DMS53 treated with DMSO at 0.1 percent for 48 hours (cell line): ENCODE data around the gene ADAMTS6.
"Not testable (repeated sequence)": the region's sequence is repeated elsewhere in the genome, so short reads cannot be mapped to it uniquely, and the experiment has no call there.

ENCODE experiments used
- DNase-seq: peaks from one replicate; lab custom pipeline; 2025; ENCODE audit not compliant: unreplicated experiment; lab: John Stamatoyannopoulos, UW

Gene ADAMTS6

DNA sequence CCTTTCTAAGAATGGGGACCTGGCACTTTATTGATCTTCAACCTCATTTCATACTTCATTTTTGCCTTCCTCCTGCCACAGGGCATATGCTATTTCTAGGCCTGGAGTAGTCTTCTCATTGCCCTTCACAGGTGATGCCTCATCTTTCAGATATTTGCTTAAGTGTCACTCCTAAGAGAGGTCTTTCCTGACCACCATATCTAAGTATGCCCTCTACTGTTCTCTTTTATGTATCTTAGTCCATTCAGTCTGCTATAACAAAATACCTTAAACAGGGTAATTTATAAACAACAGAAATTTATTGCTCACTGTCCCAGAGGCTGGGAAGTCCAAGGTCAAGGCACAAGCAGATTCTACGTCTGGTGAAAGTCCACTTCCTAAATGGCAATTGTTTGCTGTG lies 99.1 kb downstream of the ADAMTS6 start:
- no peak for DNase-seq

DNA sequence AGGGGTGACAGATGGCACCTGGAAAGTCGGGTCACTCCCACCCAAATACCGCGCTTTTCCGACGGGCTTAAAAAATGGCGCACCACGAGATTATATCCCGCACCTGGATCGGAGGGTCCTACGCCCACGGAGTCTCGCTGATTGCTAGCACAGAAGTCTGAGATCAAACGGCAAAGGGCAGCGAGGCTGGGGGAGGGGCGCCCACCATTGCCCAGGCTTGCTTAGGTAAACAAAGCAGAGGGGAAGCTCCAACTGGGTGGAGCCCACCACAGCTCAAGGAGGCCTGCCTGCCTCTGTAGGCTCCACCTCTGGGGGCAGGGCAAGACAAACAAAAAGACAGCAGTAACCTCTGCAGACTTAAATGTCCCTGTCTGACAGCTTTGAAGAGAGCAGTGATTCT lies 111.2 kb downstream of the ADAMTS6 start:
- DNase-seq: not testable (repeated sequence)

DNA sequence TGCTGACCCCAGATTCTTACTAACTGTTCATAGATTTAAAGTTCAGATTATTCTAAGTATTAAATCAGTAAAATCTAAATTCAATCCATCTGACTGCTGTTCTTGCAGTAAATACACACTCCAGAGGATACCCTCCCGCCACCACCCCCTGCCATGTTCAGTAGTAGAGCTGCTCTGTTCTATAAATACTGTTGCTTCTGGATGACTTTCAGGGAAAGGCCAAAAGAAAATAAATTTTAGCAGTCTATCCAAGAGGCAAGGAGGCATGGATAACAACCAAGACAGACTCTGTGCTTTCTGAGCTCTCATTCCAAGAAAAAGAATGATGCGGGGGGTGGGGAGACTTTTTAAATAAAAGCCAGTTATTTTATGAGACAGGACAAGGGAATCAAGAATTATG lies 115.1 kb downstream of the ADAMTS6 start:
- no peak for DNase-seq

DNA sequence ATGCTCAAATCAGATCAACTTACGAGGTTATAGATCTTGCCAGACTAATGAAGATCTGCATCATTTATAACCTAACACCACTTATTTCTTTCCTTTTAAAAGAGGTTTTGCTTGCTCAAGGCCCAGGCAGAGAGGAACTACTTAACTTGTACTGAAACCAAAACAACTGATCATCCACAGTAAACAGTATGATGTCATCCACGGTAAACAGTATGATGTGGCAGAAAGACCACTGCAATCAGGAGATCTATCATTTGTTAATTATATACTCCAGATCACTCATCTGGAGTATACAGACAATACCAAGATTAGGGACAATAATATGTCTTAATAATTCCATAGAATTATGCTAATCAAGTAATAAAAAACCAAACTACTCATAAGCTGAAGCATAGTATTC lies 116.8 kb downstream of the ADAMTS6 start:
- DNase-seq: peak; percentile 59

DNA sequence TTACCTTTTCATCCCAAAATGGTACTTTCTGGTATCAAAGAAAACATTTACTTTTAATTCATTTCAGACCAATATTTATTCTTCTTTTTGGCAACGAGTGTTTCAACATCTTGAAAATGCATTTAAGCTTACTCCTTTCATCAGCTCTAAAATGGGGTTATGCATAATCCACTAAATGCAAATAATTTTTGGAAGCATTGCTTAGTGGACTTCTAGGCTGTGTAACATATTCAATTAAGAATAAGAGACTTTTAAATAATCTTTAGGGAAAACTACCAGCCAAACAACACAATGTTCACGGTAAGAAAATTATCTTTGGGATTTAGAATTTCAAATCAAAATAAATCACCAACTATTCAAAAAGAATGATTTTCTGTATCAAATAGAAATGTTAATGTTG lies 118.2 kb downstream of the ADAMTS6 start:
- DNase-seq: no peak

DNA sequence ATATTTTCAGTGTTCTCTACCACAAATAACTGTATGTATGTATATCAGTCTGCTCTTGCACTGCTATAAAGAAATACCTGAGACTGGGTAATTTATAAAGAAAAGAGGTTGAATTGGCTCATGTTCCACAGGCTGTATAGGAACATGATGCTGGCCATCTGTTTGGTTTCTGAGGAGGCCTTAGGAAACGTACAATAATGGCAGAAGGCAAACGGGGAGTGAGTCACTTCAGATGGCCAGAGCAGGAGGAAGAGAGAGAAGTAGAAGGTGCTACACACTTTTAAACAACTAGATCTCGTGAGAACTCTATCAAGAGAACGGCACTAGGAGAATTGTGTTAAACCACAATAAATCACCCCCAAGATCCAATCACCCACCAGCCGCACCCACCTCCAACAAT lies 121.7 kb downstream of the ADAMTS6 start:
- no peak for DNase-seq

DNA sequence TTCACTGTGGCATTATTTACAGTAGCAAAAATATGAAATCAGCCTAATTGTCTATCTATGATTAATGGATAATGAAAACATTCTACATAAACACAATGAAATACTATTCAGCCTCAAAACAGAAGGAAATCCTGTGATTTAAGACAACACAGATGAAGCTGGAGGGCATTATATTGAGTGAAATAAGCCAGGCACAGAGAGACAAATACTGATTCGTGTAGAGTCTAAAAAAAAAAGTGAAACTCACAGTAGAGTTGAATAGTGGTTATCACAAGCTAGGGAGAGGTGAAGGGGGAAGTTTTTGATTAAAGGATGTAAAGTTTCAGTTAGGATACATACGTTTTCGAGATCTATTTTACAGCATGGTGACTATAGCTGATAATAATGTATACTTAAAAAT lies 122.2 kb downstream of the ADAMTS6 start:
- DNase-seq: no peak

DNA sequence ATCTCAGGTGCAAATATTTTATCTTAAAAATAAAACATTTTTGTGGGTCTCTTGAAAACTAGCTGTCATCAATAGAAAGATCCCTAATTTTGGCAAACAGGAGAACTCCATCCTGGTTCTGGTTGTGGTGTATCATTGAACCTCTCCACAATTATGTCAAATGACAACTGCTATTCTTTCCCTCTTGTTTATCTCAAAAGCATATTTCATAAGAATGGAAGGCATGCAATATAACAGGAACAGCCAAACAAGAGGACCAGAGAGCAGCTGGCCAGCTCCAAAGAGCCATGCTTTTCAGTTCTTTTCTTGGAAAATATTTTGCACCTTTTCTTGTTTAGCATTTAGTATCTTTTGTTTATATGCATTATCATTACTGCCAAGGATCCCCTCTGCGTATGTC lies 125.4 kb downstream of the ADAMTS6 start:
- no peak for DNase-seq

DNA sequence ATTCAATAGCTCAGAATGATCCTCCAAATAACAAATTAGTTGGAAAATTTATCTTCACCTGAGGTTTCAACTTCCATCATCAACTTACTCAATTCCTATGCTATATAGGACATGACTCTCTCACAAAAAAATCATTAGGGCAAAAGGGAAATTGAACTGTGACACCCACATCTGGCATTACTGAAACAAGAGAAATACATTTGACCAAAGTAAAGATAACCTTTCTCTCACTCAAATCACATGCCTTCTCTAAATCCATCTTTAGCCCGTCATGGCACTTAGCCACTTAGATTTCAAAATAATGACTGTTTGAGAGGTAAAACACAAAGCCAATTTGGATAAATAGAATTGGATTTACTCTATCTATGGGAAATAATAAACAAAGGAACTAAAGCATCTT lies 126.4 kb downstream of the ADAMTS6 start:
- no peak for DNase-seq

DNA sequence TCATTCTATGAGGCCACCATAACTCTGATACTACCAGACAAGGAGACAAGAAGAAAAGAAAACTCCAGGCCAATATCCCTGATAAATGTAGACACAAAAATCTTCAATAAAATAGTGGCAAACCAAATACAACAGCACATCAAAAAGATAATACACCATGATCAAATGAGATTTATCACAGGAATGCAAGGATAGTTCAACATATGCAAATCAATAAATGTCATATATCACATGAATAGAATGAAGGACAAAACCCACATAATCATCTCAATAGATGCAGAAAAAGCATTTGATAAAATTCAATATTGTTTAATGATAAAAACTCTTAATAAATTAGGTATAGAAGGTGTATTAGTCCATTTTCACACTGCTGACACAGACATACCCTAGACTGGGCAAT lies 139.9 kb downstream of the ADAMTS6 start:
- no peak for DNase-seq

DNA sequence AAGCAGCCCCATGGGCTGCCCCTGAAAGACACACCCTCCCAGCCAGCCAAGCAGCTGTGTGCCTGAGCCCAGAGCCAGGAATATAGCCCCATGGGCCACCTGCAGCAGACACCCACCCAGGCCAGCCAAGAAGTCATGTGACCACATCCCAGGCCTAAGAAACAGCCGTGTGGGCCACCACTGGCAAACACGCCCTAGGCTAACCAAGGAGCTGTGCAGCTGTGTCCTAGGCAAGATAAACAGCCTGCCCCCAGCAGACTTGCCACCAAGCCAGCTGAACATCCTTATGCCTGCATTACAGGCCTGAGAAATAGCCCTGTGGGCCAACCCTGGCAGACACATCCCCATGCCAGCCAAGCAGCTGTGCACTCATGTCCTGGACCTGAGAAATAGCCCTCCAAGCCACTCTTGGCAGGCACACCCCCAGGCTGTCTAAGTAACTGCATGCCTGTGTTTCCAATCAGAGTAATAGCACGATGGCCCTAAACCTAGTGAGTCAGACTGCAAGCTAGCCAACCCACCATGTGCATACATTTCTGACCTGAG lies 143.0 kb downstream of the ADAMTS6 start:
- DNase-seq: no peak

DNA sequence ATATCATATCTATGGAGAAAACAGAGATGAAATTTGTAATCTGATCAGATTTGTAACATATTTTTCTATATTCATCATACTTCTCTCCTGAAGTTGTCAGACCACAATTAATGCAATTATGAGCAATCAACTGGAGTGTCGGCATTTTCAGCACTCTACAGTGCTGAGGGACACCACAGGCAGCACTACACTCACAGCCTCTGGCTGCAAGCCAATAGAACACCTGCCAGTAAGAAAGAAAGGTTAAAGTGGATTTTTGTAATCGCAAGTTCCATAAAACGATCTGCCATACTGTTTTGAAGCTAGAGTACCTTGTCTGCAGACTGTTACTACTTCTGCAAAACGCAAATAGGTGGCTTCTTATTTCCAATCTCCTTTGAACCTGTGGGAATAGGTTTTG lies 147.6 kb downstream of the ADAMTS6 start:
- peak; percentile 57 for DNase-seq

DNA sequence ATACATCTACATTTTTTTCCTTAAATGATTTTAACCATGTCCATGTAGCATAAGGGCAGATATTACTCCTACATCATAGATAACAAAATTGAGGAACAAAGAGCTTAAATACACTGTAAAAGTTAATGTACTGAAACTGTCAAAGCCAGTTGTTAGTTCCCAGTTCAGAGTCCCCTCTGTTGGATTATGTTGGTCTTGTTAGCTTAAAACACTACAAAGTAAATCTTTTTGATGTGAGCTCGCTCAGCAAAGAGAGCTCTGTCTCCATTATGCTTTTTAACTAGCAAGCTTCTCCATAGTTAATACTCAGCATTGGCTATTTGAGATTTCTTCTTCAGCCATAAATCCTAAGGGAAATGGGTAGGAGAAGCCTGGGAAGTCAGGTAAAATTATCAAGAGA lies 149.1 kb downstream of the ADAMTS6 start:
- no peak for DNase-seq

DNA sequence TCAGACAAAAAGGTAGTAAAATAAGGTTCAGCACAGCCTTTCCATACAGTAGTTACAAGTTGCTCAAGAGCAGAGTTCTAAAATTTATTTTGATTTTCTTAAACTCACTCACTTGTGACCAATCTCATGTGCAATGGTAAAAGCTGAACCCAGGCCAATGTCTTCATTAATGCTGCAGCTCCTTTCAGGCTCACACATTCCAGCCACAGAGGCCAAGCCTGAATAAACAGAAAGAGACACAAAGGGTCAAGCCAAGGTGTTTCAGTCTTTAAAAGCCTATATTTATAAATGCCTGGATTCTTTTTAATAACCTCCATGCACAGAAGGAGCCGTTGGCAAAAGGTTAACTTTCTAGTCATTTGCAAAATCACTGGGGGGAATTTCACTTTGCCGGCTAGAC lies 152.5 kb downstream of the ADAMTS6 start:
- DNase-seq: no peak

DNA sequence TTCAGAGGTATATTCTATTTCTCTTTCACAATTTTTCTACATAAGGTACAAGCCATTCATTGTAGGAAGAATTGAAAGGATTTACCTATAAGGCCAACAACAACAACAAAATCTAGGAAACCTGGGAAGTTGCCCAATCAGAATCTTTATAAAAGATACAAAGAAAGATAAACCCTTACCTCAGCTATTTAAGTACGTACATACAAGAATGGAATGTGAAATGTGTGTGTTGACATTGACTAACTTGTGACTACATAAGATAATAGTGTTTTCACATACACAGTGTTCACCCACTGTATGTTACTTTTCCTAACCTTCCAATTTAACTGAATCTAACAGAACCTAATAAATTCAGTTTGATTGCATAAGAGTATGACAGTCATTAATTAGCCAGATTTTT lies 154.1 kb downstream of the ADAMTS6 start:
- no peak for DNase-seq

DNA sequence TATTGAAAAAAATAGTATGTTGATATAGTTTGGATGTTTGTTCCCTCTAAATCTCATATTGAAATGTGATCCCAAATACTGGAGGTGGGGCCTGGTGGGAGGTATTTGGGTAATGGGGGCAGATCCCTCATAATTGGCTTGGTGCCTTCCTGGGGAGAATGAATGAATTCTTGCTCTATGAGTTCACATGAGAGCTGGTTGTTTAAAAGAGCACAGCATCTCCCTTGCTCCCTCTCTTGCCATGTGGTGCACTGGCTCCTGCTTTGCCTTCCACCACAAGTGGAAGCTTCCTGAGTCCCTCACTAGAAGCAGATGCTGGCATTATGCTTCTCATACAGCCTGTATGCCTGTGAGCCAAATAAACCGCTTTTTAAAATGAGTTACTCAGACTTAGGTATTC lies 154.8 kb downstream of the ADAMTS6 start:
- DNase-seq: no peak

DNA sequence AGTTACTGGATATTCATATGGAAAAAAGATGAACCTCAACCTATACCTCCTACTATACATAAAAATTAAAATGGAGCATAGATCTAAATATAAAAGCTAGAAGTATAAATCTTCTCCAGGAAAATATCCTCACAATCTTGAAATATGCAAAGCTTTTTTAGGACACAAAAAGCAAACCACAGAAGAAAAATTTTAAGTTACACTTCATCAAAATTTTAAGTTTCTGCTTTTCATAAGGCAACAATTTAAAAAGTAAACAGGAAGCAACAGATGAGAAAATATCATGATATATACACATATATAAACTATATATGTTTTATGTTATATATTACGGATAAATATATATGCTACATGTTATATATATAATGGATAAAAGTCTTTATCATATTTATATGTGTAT lies 157.5 kb downstream of the ADAMTS6 start:
- DNase-seq: no peak

DNA sequence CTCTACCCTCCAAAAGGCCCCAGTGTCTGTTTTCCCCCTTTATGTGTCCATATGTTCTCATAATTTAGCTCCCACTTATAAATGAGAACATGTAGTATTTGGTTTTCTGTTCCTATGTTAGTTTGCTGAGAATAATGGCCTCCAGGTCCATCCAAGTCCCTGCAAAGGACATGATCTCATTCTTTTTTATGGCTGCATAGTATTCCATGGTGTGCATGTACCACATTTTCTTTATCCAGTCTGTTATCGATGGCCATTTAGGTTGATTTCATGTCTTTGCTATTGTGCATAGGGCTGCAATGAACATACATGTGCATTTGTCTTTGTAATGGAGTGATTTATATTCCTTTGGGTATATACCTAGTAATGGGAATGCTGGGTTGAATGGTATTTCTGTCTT lies 161.0 kb downstream of the ADAMTS6 start:
- not testable (repeated sequence) for DNase-seq

DNA sequence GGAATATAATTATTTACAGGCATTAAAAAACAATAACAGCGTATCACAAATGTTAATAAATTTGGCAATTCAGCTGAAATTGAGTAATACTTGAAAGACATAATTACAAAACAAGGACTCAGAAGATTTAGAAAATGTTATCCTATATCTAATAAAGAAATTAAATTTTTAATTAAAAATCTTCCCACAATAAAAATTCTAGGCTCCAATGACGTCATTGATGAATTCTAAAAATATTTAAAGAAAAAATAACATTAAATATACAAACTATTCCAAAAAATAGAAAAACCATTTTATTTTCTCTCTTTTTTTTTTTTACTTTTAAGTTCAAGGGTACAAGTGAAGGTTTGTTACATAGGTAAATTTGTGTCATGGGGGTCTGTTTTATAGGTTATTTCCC lies 161.5 kb downstream of the ADAMTS6 start:
- DNase-seq: no peak

DNA sequence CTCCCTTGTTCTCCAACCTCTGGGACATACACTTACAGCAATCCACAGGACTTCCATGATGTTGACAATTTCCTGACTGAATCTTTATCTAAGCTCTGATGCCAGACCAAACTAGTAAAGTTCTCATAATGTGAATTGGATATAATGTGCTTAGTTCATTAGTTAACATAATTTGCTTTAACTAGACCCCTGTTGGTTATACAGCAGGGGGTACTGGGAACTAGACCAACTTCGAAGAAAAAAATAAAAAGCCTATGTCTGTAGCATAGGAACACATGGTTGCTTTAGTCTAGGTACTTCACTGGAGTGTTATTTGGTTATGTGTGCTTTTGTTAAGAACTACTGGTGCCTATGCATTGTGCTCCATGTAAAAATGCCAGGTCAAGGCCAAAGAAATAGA lies 173.8 kb downstream of the ADAMTS6 start:
- DNase-seq: no peak

DNA sequence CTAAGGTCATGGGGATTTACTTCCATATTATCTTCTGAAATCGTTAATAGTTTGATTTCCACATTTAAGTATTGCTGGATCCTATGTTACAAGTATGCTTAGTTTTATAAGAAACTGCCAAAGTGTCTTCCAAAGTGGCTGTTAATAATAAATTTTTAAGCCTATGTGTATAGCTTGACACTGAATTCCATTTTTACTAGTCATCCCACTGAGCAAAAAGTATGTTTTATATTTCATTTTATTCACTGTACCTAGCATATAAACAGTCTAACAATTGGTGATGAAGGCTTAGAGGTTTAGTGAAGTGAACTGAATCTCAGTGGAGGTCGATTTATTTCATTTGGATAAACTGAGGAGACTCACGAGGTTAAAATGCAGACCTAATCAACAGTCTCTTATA lies 174.6 kb downstream of the ADAMTS6 start:
- DNase-seq: no peak

DNA sequence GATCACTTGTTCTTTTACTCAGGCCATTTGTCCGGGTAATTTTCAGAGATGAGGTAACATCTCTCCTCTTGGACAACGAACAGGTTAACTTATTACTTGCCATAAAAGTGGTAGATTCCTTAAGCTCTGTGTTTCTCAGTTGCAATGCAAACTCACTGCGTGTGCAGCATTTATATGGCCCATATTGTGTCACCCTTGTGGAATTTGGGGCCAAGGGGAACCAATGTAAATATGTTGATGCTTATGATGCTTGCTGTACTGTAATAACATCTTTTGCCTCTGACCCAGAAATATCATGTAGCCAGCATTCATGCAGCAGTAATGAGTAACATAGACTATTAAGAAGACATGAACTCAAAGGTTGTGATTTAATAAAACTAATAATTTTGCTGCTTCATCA lies 175.8 kb downstream of the ADAMTS6 start:
- no peak for DNase-seq

DNA sequence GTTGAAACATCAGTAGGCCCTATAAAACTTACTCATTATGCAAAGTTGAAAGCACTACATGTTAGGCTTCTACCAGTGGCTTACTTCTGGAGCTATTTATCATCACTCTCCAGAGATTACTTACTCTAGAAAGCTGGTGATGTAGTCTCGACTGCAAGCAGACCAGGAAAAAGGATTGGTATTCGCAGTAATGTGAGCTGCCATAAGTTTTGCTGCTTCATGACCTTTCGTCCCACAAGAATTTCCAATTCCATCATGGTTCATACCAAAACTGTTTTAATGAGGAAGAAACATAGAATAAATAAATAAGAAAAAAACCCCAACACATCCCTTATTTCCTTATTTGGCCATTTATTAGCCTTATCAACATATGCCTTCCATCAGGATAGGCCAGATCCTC lies 181.9 kb downstream of the ADAMTS6 start:
- no peak for DNase-seq

DNA sequence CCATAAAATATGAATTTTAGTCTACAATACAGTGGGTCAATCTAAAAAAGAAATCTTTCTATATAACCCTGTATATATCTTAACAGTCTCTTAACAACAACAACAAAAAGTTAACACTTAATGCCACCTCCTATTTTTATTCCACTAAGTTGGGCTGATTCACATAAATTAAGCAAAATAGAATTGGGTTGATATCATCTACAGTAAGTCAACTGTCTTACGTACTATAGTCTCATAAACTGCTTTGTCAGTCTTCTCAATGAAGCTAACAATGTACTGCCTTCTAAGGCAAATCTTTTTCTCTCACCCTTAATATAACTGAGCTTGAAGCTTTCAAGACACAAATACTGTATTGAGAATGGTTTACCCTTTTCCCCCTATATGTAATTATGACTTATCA lies 185.7 kb downstream of the ADAMTS6 start:
- DNase-seq: no peak
